OCI-LY1 (cell line): ENCODE measurements around the gene GLIPR2.

ENCODE experiments used
- EZH2 ChIP-seq: fragments of 200-600 bp; sonication (generic), shearing (Covaris generic); IDR thresholded peaks from 2 replicates; pipeline ENCODE4 v1.8.0; 2017; ENCODE audit warnings: borderline replicate concordance, mixed run types, mild to moderate bottlenecking, antibody characterized with exemption, low read length, moderate library complexity, mixed read lengths
- TF ChIP-seq, protein P1 (sequence below): fragments of 200-600 bp; sonication (generic), shearing (Covaris generic); IDR thresholded peaks from 2 replicates; pipeline ENCODE4 v1.5.1; 2017; ENCODE audit warnings: mild to moderate bottlenecking, antibody characterized with exemption, low read length, moderate library complexity, mixed read lengths

DNA sequence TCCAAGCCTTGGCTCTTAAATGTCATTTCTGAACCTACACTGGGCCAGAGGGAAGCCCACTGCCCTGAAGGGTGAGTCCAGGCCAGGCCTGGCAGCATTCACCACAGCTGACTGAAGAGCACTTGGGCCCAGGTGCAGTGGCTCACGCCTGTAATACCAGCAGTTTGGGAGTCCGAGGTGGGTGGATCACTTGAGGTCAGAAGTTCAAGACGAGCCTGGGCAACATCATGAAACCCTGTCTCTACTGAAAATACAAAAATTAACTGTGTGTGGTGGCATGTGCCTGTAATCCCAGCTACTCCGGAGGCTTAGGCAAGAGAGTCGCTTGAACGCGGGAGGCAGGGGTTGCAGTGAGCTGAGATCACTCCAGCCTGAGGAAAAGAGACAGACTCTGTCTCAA is 37.7 kb downstream of the GLIPR2 start:
- TF ChIP-seq, protein P1, sequence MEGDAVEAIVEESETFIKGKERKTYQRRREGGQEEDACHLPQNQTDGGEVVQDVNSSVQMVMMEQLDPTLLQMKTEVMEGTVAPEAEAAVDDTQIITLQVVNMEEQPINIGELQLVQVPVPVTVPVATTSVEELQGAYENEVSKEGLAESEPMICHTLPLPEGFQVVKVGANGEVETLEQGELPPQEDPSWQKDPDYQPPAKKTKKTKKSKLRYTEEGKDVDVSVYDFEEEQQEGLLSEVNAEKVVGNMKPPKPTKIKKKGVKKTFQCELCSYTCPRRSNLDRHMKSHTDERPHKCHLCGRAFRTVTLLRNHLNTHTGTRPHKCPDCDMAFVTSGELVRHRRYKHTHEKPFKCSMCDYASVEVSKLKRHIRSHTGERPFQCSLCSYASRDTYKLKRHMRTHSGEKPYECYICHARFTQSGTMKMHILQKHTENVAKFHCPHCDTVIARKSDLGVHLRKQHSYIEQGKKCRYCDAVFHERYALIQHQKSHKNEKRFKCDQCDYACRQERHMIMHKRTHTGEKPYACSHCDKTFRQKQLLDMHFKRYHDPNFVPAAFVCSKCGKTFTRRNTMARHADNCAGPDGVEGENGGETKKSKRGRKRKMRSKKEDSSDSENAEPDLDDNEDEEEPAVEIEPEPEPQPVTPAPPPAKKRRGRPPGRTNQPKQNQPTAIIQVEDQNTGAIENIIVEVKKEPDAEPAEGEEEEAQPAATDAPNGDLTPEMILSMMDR, result no peak
- TF ChIP-seq EZH2, result no peak
